Natural killer cell (primary cell): ENCODE measurements around the gene DNAAF3. TPM values are rescaled to one million over a fixed set of nuclear protein-coding genes. Genes with fewer than 3 reads are reported as not detected.
"Not testable (repeated sequence)": the region's sequence is repeated elsewhere in the genome, so short reads cannot be mapped to it uniquely, and the experiment has no call there.

Source experiments
- ATAC-seq, 3 donors: fragments of 150-1000 bp in 2 of 3; fragments of 200-7000 bp in 1 of 3; cut with Tn5 transposase; 1 replicate in 1 of 3; 2 replicates in 2 of 3; pipeline ENCODE4 v1.10.0; 2021; ENCODE audit warnings: mild to moderate bottlenecking in 2 of 3, moderate library complexity in 2 of 3
- DNase-seq, 2 donors: peaks; one replicate each; pipeline versions ENCODE4 v3.0.0 to v3.0.0-alpha.2; 2013 to 2021; ENCODE audit warnings: mixed read lengths in 1 of 2
- H3K27ac ChIP-seq: one replicate; pipeline ENCODE4 v1.5.1; 2013; ENCODE audit warnings: mild to moderate bottlenecking, low read length
- H3K27me3 ChIP-seq: one replicate; pipeline ENCODE4 v1.6.1; 2013; ENCODE audit warnings: low read length; ENCODE audit not compliant: control insufficient read depth, insufficient read depth
- H3K36me3 ChIP-seq: one replicate; pipeline ENCODE4 v1.6.1; 2013; ENCODE audit warnings: low read length; ENCODE audit not compliant: control insufficient read depth, insufficient read depth
- H3K4me1 ChIP-seq: one replicate; pipeline ENCODE4 v1.6.1; 2013; ENCODE audit warnings: low read length; ENCODE audit not compliant: control insufficient read depth, insufficient read depth
- H3K4me3 ChIP-seq: one replicate; pipeline ENCODE4 v1.5.1; 2013; ENCODE audit warnings: low read length
- H3K9me3 ChIP-seq: one replicate; pipeline ENCODE4 v1.6.1; 2013; ENCODE audit warnings: low read length; ENCODE audit not compliant: control insufficient read depth, insufficient read depth
- H3K27ac Mint-ChIP-seq, 2 donors: one replicate each; pipeline ENCODE4 v1.8.0; 2022; ENCODE audit warnings: mild to moderate bottlenecking in 2 of 2, mixed read lengths in 2 of 2, moderate library complexity in 1 of 2
- H3K27me3 Mint-ChIP-seq, 2 donors: one replicate each; pipeline ENCODE4 v1.8.0; 2022; ENCODE audit warnings: low read depth in 2 of 2, mixed read lengths in 2 of 2
- H3K36me3 Mint-ChIP-seq: one replicate; pipeline ENCODE4 v1.8.0; 2022; ENCODE audit warnings: mixed read lengths
- H3K4me1 Mint-ChIP-seq, 2 donors: one replicate each; pipeline ENCODE4 v1.8.0; 2022; ENCODE audit warnings: mixed read lengths in 2 of 2
- H3K4me3 Mint-ChIP-seq: one replicate; pipeline ENCODE4 v1.8.0; 2022; ENCODE audit warnings: mild to moderate bottlenecking, moderate library complexity, mixed read lengths
- H3K9me3 Mint-ChIP-seq, 2 donors: one replicate each; pipeline ENCODE4 v1.8.0; 2022; ENCODE audit warnings: mixed read lengths in 2 of 2
- CTCF ChIP-seq: fragments of 200-600 bp; IDR thresholded peaks from one replicate; pipeline ENCODE4 v1.8.0; 2022; ENCODE audit warnings: antibody characterized with exemption
- WGBS: methylation state at CpG from one replicate; pipeline ENCODE4 v1.1.7; 2013; ENCODE audit warnings: missing lambda C conversion rate; ENCODE audit not compliant: insufficient coverage; 5-methylcytosine and 5-hydroxymethylcytosine counted together
- intact Hi-C: fragments of 100-400 bp; cut with micrococcal nuclease; formaldehyde crosslinking; loops from one replicate; pipeline ENCODE4 v1.14.2; 2022
- total RNA-seq, 4 donors: library from RNA; stranded (reverse); fragments of 120-200 nt in 1 of 4; gene quantifications; one replicate each; pipeline versions ENCODE4 v1.2.3 to v1.2.4, GENCODE V29; 2013 to 2022

DNAAF3 gene
- total RNA-seq, 3 donors from 2014 or later (not counting 1 experiment from before 2014, with no cell fraction given), result not detected

- intact Hi-C loops, result no loop called here
- TF ChIP-seq CTCF, result no peak
- Mint-ChIP-seq H3K27ac (peak overlapping the region in 1 of 2 donors; percentile 58), H3K27me3 (peaks cover 55 to 70% of the 10 kb centered on the region in 2 donors), H3K4me3 (peak overlapping the region; percentile 80), H3K9me3 (no peaks in the 10 kb centered on the region), H3K36me3 (no peaks in the 10 kb centered on the region), H3K4me1 (peaks cover 9 to 24% of the 10 kb centered on the region in 2 donors)
- ATAC-seq, result no peak
- Histone ChIP-seq H3K4me1 (peaks cover 18% of the 10 kb centered on the region), H3K4me3 (no peak overlapping the region), H3K27me3 (peaks cover 42% of the 10 kb centered on the region), H3K9me3 (no peaks in the 10 kb centered on the region), H3K27ac (no peak overlapping the region), H3K36me3 (no peaks in the 10 kb centered on the region)
- no peak for DNase-seq
- 25% methylated on average over 11 of the region's 12 CpGs for WGBS
These were observed 6.3 kb upstream of the DNAAF3 start for GRCh38 chr19:55172741-55173140.

- H3K27ac Mint-ChIP-seq, H3K4me3 ChIP-seq, ATAC-seq, DNase-seq, H3K27ac ChIP-seq, intact Hi-C loops, H3K36me3 ChIP-seq, H3K36me3 Mint-ChIP-seq, H3K9me3 Mint-ChIP-seq, H3K9me3 ChIP-seq: not testable (repeated sequence)
- 63% methylated on average over 4 of the region's 9 CpGs for WGBS
- H3K4me1 Mint-ChIP-seq, result peaks cover 9 to 24% of the 10 kb centered on the region in 2 donors
- Histone ChIP-seq H3K4me1 (peaks cover 18% of the 10 kb centered on the region), H3K27me3 (peaks cover 44% of the 10 kb centered on the region)
- H3K4me3 Mint-ChIP-seq, result peak overlapping the region; percentile 80
- H3K27me3 Mint-ChIP-seq, result peaks cover 59 to 70% of the 10 kb centered on the region in 2 donors
These were observed 5.9 kb upstream of the DNAAF3 start for GRCh38 chr19:55172318-55172717.

GRCh38 chr19:55171440-55171839 is 5.0 kb upstream of the DNAAF3 start:
- Mint-ChIP-seq H3K4me1 (peaks cover 18 to 32% of the 10 kb centered on the region in 2 donors), H3K27me3 (peaks cover 61 to 70% of the 10 kb centered on the region in 2 donors), H3K9me3 (no peaks in the 10 kb centered on the region), H3K4me3 (peak overlapping the region; percentile 80), H3K36me3 (no peaks in the 10 kb centered on the region), H3K27ac (no peak overlapping the region)
- H3K27me3 ChIP-seq, result peaks cover 47% of the 10 kb centered on the region
- no peak for ATAC-seq
- 81% methylated on average over 5 of the region's 5 CpGs for WGBS
- H3K36me3 ChIP-seq, result no peaks in the 10 kb centered on the region
- intact Hi-C loops, result no loop called here
- no peak overlapping the region for H3K4me3 ChIP-seq
- peaks cover 27% of the 10 kb centered on the region for H3K4me1 ChIP-seq
- no peak for TF ChIP-seq CTCF
- H3K9me3 ChIP-seq, result no peaks in the 10 kb centered on the region
- DNase-seq, result no peak
- no peak overlapping the region for H3K27ac ChIP-seq

GRCh38 chr19:55169136-55169535 is 2.7 kb upstream of the DNAAF3 start:
- Mint-ChIP-seq H3K9me3 (no peaks in the 10 kb centered on the region), H3K27me3 (peaks cover 69 to 71% of the 10 kb centered on the region in 2 donors), H3K36me3 (no peaks in the 10 kb centered on the region), H3K4me1 (peaks cover 22 to 32% of the 10 kb centered on the region in 2 donors), H3K4me3 (no peak overlapping the region), H3K27ac (no peak overlapping the region)
- Histone ChIP-seq H3K4me1 (peaks cover 29% of the 10 kb centered on the region), H3K27ac (no peak overlapping the region), H3K27me3 (peaks cover 46% of the 10 kb centered on the region), H3K4me3 (no peak overlapping the region), H3K9me3 (no peaks in the 10 kb centered on the region), H3K36me3 (no peaks in the 10 kb centered on the region)
- DNase-seq (no peak), ATAC-seq (no peak)
- intact Hi-C loops, result loop anchor here (10.0 kb wide), 1 partner anchor 84 kb away; no protein-coding TSS in a partner anchor
- no peak for TF ChIP-seq CTCF
- WGBS, result 71% methylated on average over 4 of the region's 4 CpGs
